Progenitor cell of endocrine pancreas (in vitro differentiated cells): ENCODE measurements around the gene CCDC82. TPM values are rescaled to one million over a fixed set of nuclear protein-coding genes. Genes with fewer than 3 reads are reported as not detected.

Experiments used
- DNase-seq: peaks from one replicate; pipeline ENCODE4 v3.0.0; 2021; ENCODE audit warnings: low spot score; ENCODE audit not compliant: unreplicated experiment
- H3K27ac Mint-ChIP-seq: 2 replicates; pipeline ENCODE4 v1.8.0; 2021; ENCODE audit warnings: mild to moderate bottlenecking, moderate library complexity, mixed read lengths
- H3K27me3 Mint-ChIP-seq: 2 replicates; pipeline ENCODE4 v1.8.0; 2021; ENCODE audit warnings: mixed read lengths
- H3K36me3 Mint-ChIP-seq: 2 replicates; pipeline ENCODE4 v1.8.0; 2022; ENCODE audit warnings: mixed read lengths; ENCODE audit not compliant: insufficient read depth
- H3K4me1 Mint-ChIP-seq: 2 replicates; pipeline ENCODE4 v1.8.0; 2021; ENCODE audit warnings: low read depth, mixed read lengths
- H3K4me3 Mint-ChIP-seq: 2 replicates; pipeline ENCODE4 v1.8.0; 2021; ENCODE audit warnings: low read depth, mild to moderate bottlenecking, moderate library complexity, mixed read lengths
- H3K9me3 Mint-ChIP-seq: 2 replicates; pipeline ENCODE4 v1.8.0; 2021; ENCODE audit warnings: low read depth, mixed read lengths
- total RNA-seq: library from RNA; stranded (reverse); gene quantifications from 2 replicates; pipeline ENCODE4 v1.2.1, GENCODE V29; 2021
- TF ChIP-seq, protein P1 (sequence below): fragments of 200-600 bp; sonication (generic); IDR thresholded peaks from one replicate; pipeline ENCODE4 v1.5.0; 2021; ENCODE audit warnings: antibody characterized with exemption, mild to moderate bottlenecking; ENCODE audit not compliant: unreplicated experiment

Gene CCDC82
- total RNA-seq, 1 donor from 2014 or later, result 26.3 TPM

DNA sequence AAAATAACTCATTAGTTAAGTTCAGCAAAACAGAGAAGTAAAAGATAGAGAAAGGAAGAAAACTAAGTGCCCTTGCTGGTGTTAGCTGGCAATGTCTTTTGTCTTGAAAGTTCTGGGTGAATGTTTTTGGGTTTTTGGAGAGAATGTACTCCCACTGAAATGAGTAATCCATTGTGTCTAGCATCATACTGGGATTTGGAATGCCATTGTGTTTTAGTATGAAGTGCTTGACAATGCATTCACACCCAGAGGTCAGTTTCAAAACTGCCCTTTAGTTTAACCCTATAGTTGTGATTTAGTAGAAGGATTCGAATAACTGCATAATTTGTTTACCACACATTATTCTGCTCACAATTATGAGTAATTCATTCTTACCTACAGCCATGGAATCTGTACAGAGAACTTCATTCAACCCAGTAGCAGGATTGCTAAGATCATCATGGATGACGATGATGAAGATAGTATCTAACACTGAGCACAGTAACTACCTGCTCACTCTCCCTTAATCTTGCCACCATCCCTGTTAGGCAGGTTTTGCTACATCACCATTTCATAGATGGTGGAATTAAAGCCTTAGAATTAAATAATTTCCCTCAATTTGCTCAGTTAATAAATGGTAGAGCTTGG is 80.6 kb downstream of the CCDC82 start:
- H3K4me1 Mint-ChIP-seq, result peaks cover 36% of the 10 kb centered on the region

GRCh38 chr11:96307776-96308140 is 82.0 kb downstream of the CCDC82 start:
- Mint-ChIP-seq H3K9me3 (no peaks in the 10 kb centered on the region), H3K27me3 (no peaks in the 10 kb centered on the region), H3K36me3 (no peaks in the 10 kb centered on the region), H3K4me1 (peaks cover 27% of the 10 kb centered on the region), H3K4me3 (no peak overlapping the region), H3K27ac (peak overlapping the region; percentile 73)
- TF ChIP-seq, protein P1, sequence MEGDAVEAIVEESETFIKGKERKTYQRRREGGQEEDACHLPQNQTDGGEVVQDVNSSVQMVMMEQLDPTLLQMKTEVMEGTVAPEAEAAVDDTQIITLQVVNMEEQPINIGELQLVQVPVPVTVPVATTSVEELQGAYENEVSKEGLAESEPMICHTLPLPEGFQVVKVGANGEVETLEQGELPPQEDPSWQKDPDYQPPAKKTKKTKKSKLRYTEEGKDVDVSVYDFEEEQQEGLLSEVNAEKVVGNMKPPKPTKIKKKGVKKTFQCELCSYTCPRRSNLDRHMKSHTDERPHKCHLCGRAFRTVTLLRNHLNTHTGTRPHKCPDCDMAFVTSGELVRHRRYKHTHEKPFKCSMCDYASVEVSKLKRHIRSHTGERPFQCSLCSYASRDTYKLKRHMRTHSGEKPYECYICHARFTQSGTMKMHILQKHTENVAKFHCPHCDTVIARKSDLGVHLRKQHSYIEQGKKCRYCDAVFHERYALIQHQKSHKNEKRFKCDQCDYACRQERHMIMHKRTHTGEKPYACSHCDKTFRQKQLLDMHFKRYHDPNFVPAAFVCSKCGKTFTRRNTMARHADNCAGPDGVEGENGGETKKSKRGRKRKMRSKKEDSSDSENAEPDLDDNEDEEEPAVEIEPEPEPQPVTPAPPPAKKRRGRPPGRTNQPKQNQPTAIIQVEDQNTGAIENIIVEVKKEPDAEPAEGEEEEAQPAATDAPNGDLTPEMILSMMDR, result no peak
- DNase-seq, result no peak

More for the DNA sequence above, 80.6 kb downstream of the CCDC82 start:
- Mint-ChIP-seq H3K27me3 (no peaks in the 10 kb centered on the region), H3K9me3 (no peaks in the 10 kb centered on the region), H3K36me3 (no peaks in the 10 kb centered on the region), H3K4me3 (no peak overlapping the region), H3K27ac (no peak overlapping the region)
- TF ChIP-seq, protein P1, result no peak
- DNase-seq, result no peak

GRCh38 chr11:96306933-96307775 is 82.6 kb downstream of the CCDC82 start:
- Mint-ChIP-seq H3K27me3 (no peaks in the 10 kb centered on the region), H3K4me1 (peaks cover 27% of the 10 kb centered on the region), H3K27ac (peak overlapping the region; percentile 73), H3K9me3 (no peaks in the 10 kb centered on the region), H3K4me3 (peak overlapping the region; percentile 3), H3K36me3 (no peaks in the 10 kb centered on the region)
- TF ChIP-seq, protein P1, result no peak
- no peak for DNase-seq

- no peaks in the 10 kb centered on the region for H3K27me3 Mint-ChIP-seq
- no peaks in the 10 kb centered on the region for H3K9me3 Mint-ChIP-seq
- no peaks in the 10 kb centered on the region for H3K36me3 Mint-ChIP-seq
- H3K4me3 Mint-ChIP-seq, result no peak overlapping the region
- peak overlapping the region; percentile 72 for H3K27ac Mint-ChIP-seq
- H3K4me1 Mint-ChIP-seq, result peaks cover 27% of the 10 kb centered on the region
- no peak for DNase-seq
- TF ChIP-seq, protein P1, result no peak
Measured at GRCh38 chr11:96306600-96306932, 83.1 kb downstream of the CCDC82 start.

GRCh38 chr11:96306071-96306470 is 83.6 kb downstream of the CCDC82 start:
- no peak overlapping the region for H3K27ac Mint-ChIP-seq
- no peak overlapping the region for H3K4me3 Mint-ChIP-seq
- no peaks in the 10 kb centered on the region for H3K36me3 Mint-ChIP-seq
- peaks cover 25% of the 10 kb centered on the region for H3K4me1 Mint-ChIP-seq
- TF ChIP-seq, protein P1, result no peak
- H3K9me3 Mint-ChIP-seq, result no peaks in the 10 kb centered on the region
- DNase-seq, result no peak
- H3K27me3 Mint-ChIP-seq, result no peaks in the 10 kb centered on the region
